BE2C (cell line): Measurements from ENCODE around the gene TEX53.

Experiments
- DNase-seq: peaks from one replicate; pipeline ENCODE4 v3.0.0-alpha.2; 2020
- H3K27me3 ChIP-seq: fragments of 250-450 bp; sonication (Bioruptor Pico); 2 replicates; pipeline ENCODE4 v1.5.1; 2020; ENCODE audit warnings: mild to moderate bottlenecking
- H3K36me3 ChIP-seq: fragments of 250-450 bp; sonication (Bioruptor Pico); 2 replicates; pipeline ENCODE4 v1.5.1; 2020; ENCODE audit warnings: mild to moderate bottlenecking
- H3K4me1 ChIP-seq: fragments of 250-450 bp; sonication (Bioruptor Pico); 2 replicates; pipeline ENCODE4 v1.5.1; 2020
- H3K4me3 ChIP-seq: 2 replicates; pipeline ENCODE4 v1.5.1; 2011; ENCODE audit warnings: low read depth, low read length
- H3K9me3 ChIP-seq: fragments of 250-450 bp; sonication (Bioruptor Pico); 2 replicates; pipeline ENCODE4 v1.5.1; 2020
- CTCF ChIP-seq: IDR thresholded peaks from 2 replicates; pipeline ENCODE4 v1.5.1; 2012; ENCODE audit warnings: mild to moderate bottlenecking, low read depth, low read length

Gene TEX53

GRCh38 chr9:114616684-114617520, 40.7 kb downstream of the TEX53 start:
- Histone ChIP-seq H3K4me1 (no peaks in the 10 kb centered on the region), H3K4me3 (no peak overlapping the region), H3K9me3 (no peaks in the 10 kb centered on the region; the same call in 1 of the 2 replicates), H3K36me3 (peaks cover 2% of the 10 kb centered on the region), H3K27me3 (no peaks in the 10 kb centered on the region)
- no peak for DNase-seq
- no peak for TF ChIP-seq CTCF

- peak; percentile 27; the same call in 1 of the 2 replicates for TF ChIP-seq CTCF
- DNase-seq, result no peak
- Histone ChIP-seq H3K4me1 (no peaks in the 10 kb centered on the region), H3K27me3 (no peaks in the 10 kb centered on the region), H3K4me3 (no peak overlapping the region), H3K9me3 (no peaks in the 10 kb centered on the region; the same call in 1 of the 2 replicates), H3K36me3 (peaks cover under 1% of the 10 kb centered on the region)
These were observed 43.2 kb downstream of the TEX53 start for GRCh38 chr9:114614373-114614772.

GRCh38 chr9:114613919-114614318, 43.7 kb downstream of the TEX53 start:
- no peak for TF ChIP-seq CTCF
- H3K9me3 ChIP-seq, result no peaks in the 10 kb centered on the region; the same call in 1 of the 2 replicates
- no peaks in the 10 kb centered on the region for H3K4me1 ChIP-seq
- H3K4me3 ChIP-seq, result no peak overlapping the region
- H3K36me3 ChIP-seq, result no peaks in the 10 kb centered on the region; the same call in none of the 2 replicates
- DNase-seq, result no peak
- H3K27me3 ChIP-seq, result no peaks in the 10 kb centered on the region

- no peak overlapping the region for H3K4me3 ChIP-seq
- H3K9me3 ChIP-seq, result no peaks in the 10 kb centered on the region; the same call in 1 of the 2 replicates
These were observed 44.5 kb downstream of the TEX53 start for GRCh38 chr9:114613087-114613486.

GRCh38 chr9:114612272-114612923, 45.2 kb downstream of the TEX53 start:
- no peak for TF ChIP-seq CTCF
- H3K9me3 ChIP-seq, result no peaks in the 10 kb centered on the region; the same call in 1 of the 2 replicates
- no peaks in the 10 kb centered on the region for H3K27me3 ChIP-seq
- H3K4me1 ChIP-seq, result no peaks in the 10 kb centered on the region
- DNase-seq, result no peak
- H3K4me3 ChIP-seq, result peak overlapping the region; percentile 79
- H3K36me3 ChIP-seq, result no peaks in the 10 kb centered on the region; the same call in 1 of the 2 replicates

More at GRCh38 chr9:114613087-114613486, 44.5 kb downstream of the TEX53 start:
- no peak for DNase-seq
- H3K36me3 ChIP-seq, result no peaks in the 10 kb centered on the region; the same call in none of the 2 replicates
- no peak for TF ChIP-seq CTCF
- no peaks in the 10 kb centered on the region for H3K4me1 ChIP-seq
- H3K27me3 ChIP-seq, result no peaks in the 10 kb centered on the region
